ENCODE data around the gene ARVCF.

- TF ChIP-seq POLR2AphosphoS5 (IDR thresholded peaks at IDR 0.05): no peak
- TF ChIP-seq CTCF (IDR thresholded peaks at IDR 0.05; ENCODE audit: poor library complexity, severe bottlenecking): no peak
- TF ChIP-seq TAF1 (IDR thresholded peaks at IDR 0.05; ENCODE audit: low read depth): no peak
- no peak for TF ChIP-seq EP300 (conservative IDR thresholded peaks at IDR 0.05; ENCODE audit: poor library complexity, severe bottlenecking)
- no peak for TF ChIP-seq REST (IDR thresholded peaks at IDR 0.05; ENCODE audit: borderline replicate concordance)
- no peak for TF ChIP-seq RAD21 (conservative IDR thresholded peaks at IDR 0.05)
- no peak for TF ChIP-seq EZH2 (IDR thresholded peaks at IDR 0.05; ENCODE audit: borderline replicate concordance, insufficient read depth, low read length, poor library complexity, severe bottlenecking)
- no peak for TF ChIP-seq SMC3 (conservative IDR thresholded peaks at IDR 0.05; ENCODE audit: poor library complexity)
- TF ChIP-seq MXI1 (conservative IDR thresholded peaks at IDR 0.05; ENCODE audit: poor library complexity, severe bottlenecking): no peak
Measured at GRCh38 chr22:20062043-20062765, 45.6 kb upstream of the ARVCF start.

Data from neural cell (in vitro differentiated cells).